GM23338 (cell line): ENCODE results near the gene GPHN. TPM values are rescaled to one million over a fixed set of nuclear protein-coding genes. Genes with fewer than 3 reads are reported as not detected.

ENCODE experiments used
- ATAC-seq: fragments of 200-7000 bp; cut with Tn5 transposase; 3 replicates; pipeline ENCODE4 v1.9.1; 2020
- DNase-seq: peaks from one replicate; pipeline ENCODE4 v3.0.0-alpha.2; 2015; ENCODE audit warnings: low spot score
- H2AFZ ChIP-seq: fragments of 200-600 bp; sonication (generic); 2 replicates; pipeline ENCODE4 v1.8.0; 2016; ENCODE audit warnings: antibody characterized with exemption, mild to moderate bottlenecking, moderate library complexity
- H3F3A ChIP-seq: fragments of 200-600 bp; sonication (generic); replicated peaks from 2 replicates; pipeline ENCODE4 v1.8.0; 2017; ENCODE audit warnings: antibody characterized with exemption, mixed run types, low read depth
- H3K27ac ChIP-seq: fragments of 200-600 bp; sonication (generic); 2 replicates; pipeline ENCODE4 v1.6.1; 2016; ENCODE audit warnings: low read depth
- H3K27me3 ChIP-seq: fragments of 200-600 bp; sonication (generic); 2 replicates; pipeline ENCODE4 v1.8.0; 2016; ENCODE audit warnings: mild to moderate bottlenecking, mixed run types, moderate library complexity; ENCODE audit not compliant: insufficient read depth
- H3K36me3 ChIP-seq: fragments of 200-600 bp; sonication (generic); 2 replicates; pipeline ENCODE4 v1.8.0; 2016; ENCODE audit warnings: mild to moderate bottlenecking; ENCODE audit not compliant: insufficient read depth
- H3K4me1 ChIP-seq: fragments of 200-600 bp; sonication (generic); 2 replicates; pipeline ENCODE4 v1.8.0; 2016; ENCODE audit warnings: mild to moderate bottlenecking, moderate library complexity; ENCODE audit not compliant: insufficient read depth
- H3K4me2 ChIP-seq: fragments of 200-600 bp; sonication (generic); 2 replicates; pipeline ENCODE4 v1.7.1; 2017; ENCODE audit warnings: mixed run types
- H3K4me3 ChIP-seq: fragments of 200-600 bp; sonication (generic); 2 replicates; pipeline ENCODE4 v1.6.1; 2016; ENCODE audit warnings: mixed run types
- H3K79me2 ChIP-seq: fragments of 200-600 bp; sonication (generic); replicated peaks from 2 replicates; pipeline ENCODE4 v1.8.0; 2017; ENCODE audit warnings: mild to moderate bottlenecking; ENCODE audit not compliant: insufficient read depth
- H3K9me2 ChIP-seq: fragments of 200-600 bp; sonication (generic); 2 replicates; pipeline ENCODE4 v1.8.0; 2017; ENCODE audit not compliant: insufficient read depth
- H4K20me1 ChIP-seq: fragments of 200-600 bp; sonication (generic); replicated peaks from 2 replicates; pipeline ENCODE4 v1.8.0; 2017; ENCODE audit warnings: mild to moderate bottlenecking; ENCODE audit not compliant: insufficient read depth
- H3K27ac Mint-ChIP-seq: 2 replicates; pipeline ENCODE4 v1.8.0; 2020; ENCODE audit warnings: inconsistent platforms, mild to moderate bottlenecking, moderate library complexity, mixed read lengths
- H3K27me3 Mint-ChIP-seq: 3 replicates; pipeline ENCODE4 v1.8.0; 2022; ENCODE audit warnings: low read depth, mild to moderate bottlenecking, moderate library complexity, mixed read lengths, inconsistent platforms; ENCODE audit not compliant: insufficient read depth, poor library complexity
- H3K36me3 Mint-ChIP-seq: 3 replicates; pipeline ENCODE4 v1.8.0; 2021; ENCODE audit warnings: low read depth, mild to moderate bottlenecking, inconsistent platforms, moderate library complexity, mixed read lengths
- H3K4me1 Mint-ChIP-seq: 3 replicates; pipeline ENCODE4 v1.8.0; 2020; ENCODE audit warnings: mild to moderate bottlenecking, inconsistent platforms, mixed read lengths
- H3K4me3 Mint-ChIP-seq: 3 replicates; pipeline ENCODE4 v1.8.0; 2021; ENCODE audit warnings: moderate library complexity, mild to moderate bottlenecking, inconsistent platforms, mixed read lengths
- H3K9me3 Mint-ChIP-seq: 3 replicates; pipeline ENCODE4 v1.8.0; 2020; ENCODE audit warnings: moderate library complexity, mild to moderate bottlenecking, inconsistent platforms, mixed read lengths
- CREB1 ChIP-seq: fragments of 250-450 bp; sonication (Bioruptor Pico); IDR thresholded peaks from 2 replicates; pipeline ENCODE4 v1.5.0; 2020; ENCODE audit warnings: low read depth, mild to moderate bottlenecking, moderate library complexity
- CTCF ChIP-seq, 2 experiments: fragments of 200-600 bp in 1 of 2; sonication (generic) in 1 of 2; conservative IDR thresholded peaks; 2 replicates each; pipeline versions ENCODE4 v1.5.1 to v1.6.1; 2016 to 2017; ENCODE audit warnings: antibody characterized with exemption in 2 of 2, low read depth in 2 of 2, mild to moderate bottlenecking in 2 of 2, moderate library complexity in 1 of 2
- ETS1 ChIP-seq: IDR thresholded peaks from 2 replicates; pipeline ENCODE4 v1.6.1; 2016; ENCODE audit warnings: antibody characterized with exemption
- EZH2 ChIP-seq: fragments of 200-600 bp; sonication (generic); IDR thresholded peaks from one replicate; pipeline ENCODE4 v1.8.0; 2017; ENCODE audit warnings: antibody characterized with exemption, mild to moderate bottlenecking, low read depth; ENCODE audit not compliant: unreplicated experiment
- JUNB ChIP-seq: IDR thresholded peaks from one replicate; pipeline ENCODE4 v1.6.1; 2016; ENCODE audit warnings: antibody characterized with exemption; ENCODE audit not compliant: unreplicated experiment
- NANOG ChIP-seq: IDR thresholded peaks from 2 replicates; pipeline ENCODE4 v1.6.1; 2016; ENCODE audit warnings: antibody characterized with exemption, borderline replicate concordance
- POLR2AphosphoS5 ChIP-seq: IDR thresholded peaks from 2 replicates; pipeline ENCODE4 v1.6.1; 2016; ENCODE audit warnings: antibody characterized with exemption, low read depth
- REST ChIP-seq: IDR thresholded peaks from one replicate; pipeline ENCODE4 v1.6.1; 2018; ENCODE audit warnings: antibody characterized with exemption; ENCODE audit not compliant: unreplicated experiment
- ZNF114 ChIP-seq: fragments of 250-450 bp; sonication (Bioruptor Pico); IDR thresholded peaks from 2 replicates; pipeline ENCODE4 v1.5.0; 2020; ENCODE audit warnings: mild to moderate bottlenecking, moderate library complexity
- ZNF462 ChIP-seq: fragments of 250-450 bp; sonication (Bioruptor Pico); IDR thresholded peaks from 2 replicates; pipeline ENCODE4 v1.5.0; 2020; ENCODE audit warnings: mild to moderate bottlenecking, moderate library complexity
- polyA plus RNA-seq: library from polyadenylated mRNA; unstranded; fragments of >200 nt; fragmentation: Nextera tagmentation; extraction: Ambion mirVana; gene quantifications from 2 replicates; pipeline ENCODE4 v1.2.1, GENCODE V29; 2016
- total RNA-seq: library from RNA; depleted of rRNA; stranded (reverse); fragments of >200 nt; shearing (Covaris generic); gene quantifications from 2 replicates; pipeline ENCODE4 v1.2.3, GENCODE V29; 2014

GPHN gene
- total and polyA plus RNA-seq, 2 experiments from 2014 or later: 17.6 to 20.6 TPM

- TF ChIP-seq ZNF462 (CRISPR knock-in tag) (no peak), ZNF114 (CRISPR knock-in tag) (no peak), NANOG (no peak), JUNB (no peak), EZH2 (no peak), POLR2AphosphoS5 (no peak), CTCF (conservative IDR thresholded peaks at IDR 0.05; ENCODE audit: low read depth in 2 of 2) (no peak), CREB1 (CRISPR knock-in tag) (no peak)
Observed at GRCh38 chr14:67199016-67199415, 691.1 kb downstream of the GPHN start (continued).

GRCh38 chr14:67207810-67208209 lies 699.9 kb downstream of the GPHN start:
- no peak for ATAC-seq
- no peaks in the 10 kb centered on the region for H3F3A ChIP-seq
- no peak overlapping the region; the same call in 1 of the 2 replicates for H2AFZ ChIP-seq
- no peaks in the 10 kb centered on the region for H3K36me3 Mint-ChIP-seq
- no peaks in the 10 kb centered on the region for H3K36me3 ChIP-seq
- H3K4me1 ChIP-seq: no peaks in the 10 kb centered on the region
- no peaks in the 10 kb centered on the region for H3K9me2 ChIP-seq
- no peaks in the 10 kb centered on the region for H3K4me1 Mint-ChIP-seq
- DNase-seq: no peak
- H3K4me2 ChIP-seq: no peak overlapping the region
- no peak overlapping the region for H3K27ac ChIP-seq
- no peak overlapping the region for H3K4me3 ChIP-seq
- H3K79me2 ChIP-seq: no peaks in the 10 kb centered on the region
- no peaks in the 10 kb centered on the region for H3K27me3 ChIP-seq
- H3K27ac Mint-ChIP-seq: no peak overlapping the region
- no peaks in the 10 kb centered on the region for H3K9me3 Mint-ChIP-seq
- no peaks in the 10 kb centered on the region for H4K20me1 ChIP-seq
- peaks cover 2% of the 10 kb centered on the region for H3K27me3 Mint-ChIP-seq
- H3K4me3 Mint-ChIP-seq: no peak overlapping the region
- TF ChIP-seq CREB1 (CRISPR knock-in tag) (no peak), ETS1 (no peak), CTCF (conservative IDR thresholded peaks at IDR 0.05; ENCODE audit: low read depth in 2 of 2) (no peak), REST (no peak), POLR2AphosphoS5 (no peak), JUNB (no peak), NANOG (no peak)
